Body of pancreas (tissue), 4 donors: ENCODE measurements around the gene GCLC.

Source experiments
- POLR2A ChIP-seq, 3 donors: fragments of 450-650 bp; IDR thresholded peaks; one replicate each; pipeline ENCODE4 v1.6.1; 2016; ENCODE audit warnings: antibody characterized with exemption in 3 of 3, mild to moderate bottlenecking in 2 of 3
- TF ChIP-seq, protein P1 (sequence below), 7 experiments: fragments of 450-650 bp in 4 of 7; fragments of 200-600 bp in 3 of 7; sonication (generic) in 3 of 7; IDR thresholded peaks; one replicate each; pipeline ENCODE4 v1.5.1; 2016 to 2019; ENCODE audit warnings: antibody characterized with exemption in 7 of 7

DNA sequence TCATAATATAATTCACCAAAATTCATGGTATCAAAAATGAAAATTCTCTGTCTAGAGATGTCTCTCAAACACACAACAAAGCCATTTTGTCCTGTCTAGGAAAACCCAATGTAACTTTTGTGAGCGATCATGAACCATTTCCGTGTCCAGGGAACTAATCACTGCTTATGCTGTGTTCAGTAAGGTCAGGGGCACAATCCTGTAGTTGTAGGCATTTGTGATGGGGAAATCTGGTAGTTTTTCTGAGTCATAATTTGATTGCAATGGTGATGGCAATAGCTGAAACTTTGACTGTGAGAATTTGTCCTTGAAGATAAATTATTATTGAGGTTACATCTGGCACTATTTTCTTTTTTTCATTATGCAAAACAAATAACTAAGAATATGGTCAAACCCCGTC is 21.0 kb upstream of the GCLC start:
- TF ChIP-seq, protein P1, sequence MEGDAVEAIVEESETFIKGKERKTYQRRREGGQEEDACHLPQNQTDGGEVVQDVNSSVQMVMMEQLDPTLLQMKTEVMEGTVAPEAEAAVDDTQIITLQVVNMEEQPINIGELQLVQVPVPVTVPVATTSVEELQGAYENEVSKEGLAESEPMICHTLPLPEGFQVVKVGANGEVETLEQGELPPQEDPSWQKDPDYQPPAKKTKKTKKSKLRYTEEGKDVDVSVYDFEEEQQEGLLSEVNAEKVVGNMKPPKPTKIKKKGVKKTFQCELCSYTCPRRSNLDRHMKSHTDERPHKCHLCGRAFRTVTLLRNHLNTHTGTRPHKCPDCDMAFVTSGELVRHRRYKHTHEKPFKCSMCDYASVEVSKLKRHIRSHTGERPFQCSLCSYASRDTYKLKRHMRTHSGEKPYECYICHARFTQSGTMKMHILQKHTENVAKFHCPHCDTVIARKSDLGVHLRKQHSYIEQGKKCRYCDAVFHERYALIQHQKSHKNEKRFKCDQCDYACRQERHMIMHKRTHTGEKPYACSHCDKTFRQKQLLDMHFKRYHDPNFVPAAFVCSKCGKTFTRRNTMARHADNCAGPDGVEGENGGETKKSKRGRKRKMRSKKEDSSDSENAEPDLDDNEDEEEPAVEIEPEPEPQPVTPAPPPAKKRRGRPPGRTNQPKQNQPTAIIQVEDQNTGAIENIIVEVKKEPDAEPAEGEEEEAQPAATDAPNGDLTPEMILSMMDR (IDR thresholded peaks at IDR 0.05), result no peak
- no peak for TF ChIP-seq POLR2A (IDR thresholded peaks at IDR 0.05)
